ENCODE results near the gene RBAK. TPM values are rescaled to one million over a fixed set of nuclear protein-coding genes. Genes with fewer than 3 reads are reported as not detected.

The RBAK gene
- total RNA-seq, 2 donors from 2014 or later, result 18.5 to 18.8 TPM

DNA sequence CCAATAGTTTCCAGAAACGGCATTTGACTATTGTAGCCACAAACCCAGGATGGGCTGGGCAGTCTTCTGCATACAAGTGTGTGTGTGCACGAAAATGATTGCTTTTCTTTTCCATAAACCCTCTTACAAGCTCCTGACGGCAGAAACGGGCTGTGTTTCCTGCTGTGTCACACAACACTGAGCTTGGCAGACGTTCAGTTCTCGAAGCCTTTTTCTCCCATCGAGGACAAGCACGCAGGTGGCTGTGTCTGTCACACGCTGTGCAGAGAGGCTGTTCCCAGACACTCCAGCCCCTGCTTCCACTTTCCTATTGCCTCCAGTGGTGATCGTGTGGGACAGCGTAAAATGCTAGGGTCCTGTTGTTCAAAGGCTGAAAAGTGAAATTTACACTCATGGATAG lies 32.1 kb downstream of the RBAK start:
- Histone ChIP-seq H3K27me3 (ENCODE audit: control insufficient read depth, insufficient read depth, low read length, poor library complexity, severe bottlenecking) (no peaks in the 10 kb centered on the region), H3K4me3 (ENCODE audit: low read length) (no peak overlapping the region), H3K9me3 (ENCODE audit: control insufficient read depth, low read length) (no peaks in the 10 kb centered on the region), H3K36me3 (ENCODE audit: control insufficient read depth, insufficient read depth, low read length) (no peaks in the 10 kb centered on the region), H3K9ac (ENCODE audit: extremely low read depth, low read length, poor library complexity, severe bottlenecking) (no peak overlapping the region), H3K4me1 (ENCODE audit: control insufficient read depth, insufficient read depth, low read length) (no peaks in the 10 kb centered on the region), H3K27ac (ENCODE audit: low read depth, low read length) (no peak overlapping the region)
- Mint-ChIP-seq H3K27me3 (ENCODE audit: insufficient read depth) (peaks cover 18% of the 10 kb centered on the region), H3K4me1 (no peaks in the 10 kb centered on the region), H3K4me3 (no peak overlapping the region), H3K27ac (no peak overlapping the region), H3K36me3 (ENCODE audit: low read depth) (no peaks in the 10 kb centered on the region), H3K9me3 (peaks cover 11% of the 10 kb centered on the region)
- 79% methylated on average over 6 to 11 of the region's 11 CpGs for WGBS, 2 experiments (ENCODE audit: insufficient coverage in 1 of 2, insufficient read length in 1 of 2)
- no peak for DNase-seq
- no peak for TF ChIP-seq CTCF (conservative IDR thresholded peaks at IDR 0.05)

DNA sequence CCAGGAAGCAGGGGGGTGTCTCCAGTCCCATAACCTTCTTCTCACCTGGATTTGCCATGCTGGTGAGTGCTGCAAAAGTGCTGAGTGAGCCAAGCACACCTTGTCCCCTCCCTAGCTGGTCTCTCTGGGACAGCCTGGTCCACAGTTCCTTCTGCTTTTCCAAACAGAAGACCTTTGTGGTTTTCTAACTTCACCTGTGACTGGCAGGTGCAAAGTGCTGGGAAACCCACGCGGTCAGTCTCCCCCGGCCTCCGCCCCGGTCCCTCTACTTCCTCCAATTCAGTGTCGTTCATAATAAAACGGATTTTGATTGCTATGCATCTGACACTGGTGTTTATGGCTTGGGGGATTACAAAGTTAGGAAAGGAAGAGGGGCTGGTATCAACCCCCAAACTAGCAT lies 37.1 kb downstream of the RBAK start:
- 88% methylated on average over 4 to 7 of the region's 7 CpGs for WGBS, 2 experiments (ENCODE audit: insufficient coverage in 1 of 2, insufficient read length in 1 of 2)
- H3K4me3 Mint-ChIP-seq, result no peak overlapping the region

DNA sequence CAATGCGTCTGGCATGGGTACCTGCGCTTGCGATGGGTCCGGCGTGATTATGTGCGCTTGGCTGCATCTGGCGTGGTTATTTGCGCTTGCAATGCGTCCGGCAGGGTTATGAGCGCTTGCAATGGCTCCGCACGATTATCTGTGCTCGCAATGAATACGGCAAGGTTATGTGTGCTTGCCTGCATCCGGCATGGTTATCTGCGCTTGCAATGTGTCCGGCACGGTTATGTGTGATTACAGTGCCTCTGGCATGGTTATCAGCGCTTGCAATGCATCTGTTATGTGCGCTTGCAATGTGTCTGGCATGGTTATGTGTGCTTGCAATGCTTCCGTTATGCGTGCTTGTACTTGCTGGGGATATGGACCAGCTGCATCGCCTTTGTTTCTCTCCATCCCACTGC lies 37.7 kb downstream of the RBAK start:
- H3K4me3 ChIP-seq (ENCODE audit: low read length), result no peak overlapping the region
- TF ChIP-seq CTCF (conservative IDR thresholded peaks at IDR 0.05), result no peak
- no peak for DNase-seq
- WGBS, 2 experiments (ENCODE audit: insufficient coverage in 1 of 2, insufficient read length in 1 of 2), result 91% methylated on average over 24 of the region's 24 CpGs
- no peaks in the 10 kb centered on the region for H3K9me3 ChIP-seq (ENCODE audit: control insufficient read depth, low read length)
- no peak overlapping the region for H3K27ac ChIP-seq (ENCODE audit: low read depth, low read length)
- H3K36me3 ChIP-seq (ENCODE audit: control insufficient read depth, insufficient read depth, low read length), result no peaks in the 10 kb centered on the region
- H3K36me3 Mint-ChIP-seq (ENCODE audit: low read depth), result no peaks in the 10 kb centered on the region
- no peak overlapping the region for H3K27ac Mint-ChIP-seq
- H3K27me3 Mint-ChIP-seq (ENCODE audit: insufficient read depth), result peaks cover 34% of the 10 kb centered on the region
- no peak overlapping the region for H3K9ac ChIP-seq (ENCODE audit: extremely low read depth, low read length, poor library complexity, severe bottlenecking)
- H3K9me3 Mint-ChIP-seq, result peaks cover 11% of the 10 kb centered on the region
- H3K27me3 ChIP-seq (ENCODE audit: control insufficient read depth, insufficient read depth, low read length, poor library complexity, severe bottlenecking), result peaks cover 10% of the 10 kb centered on the region
- no peak overlapping the region for H3K4me3 Mint-ChIP-seq
- no peaks in the 10 kb centered on the region for H3K4me1 ChIP-seq (ENCODE audit: control insufficient read depth, insufficient read depth, low read length)
- H3K4me1 Mint-ChIP-seq, result no peaks in the 10 kb centered on the region

More for the DNA sequence above, 37.1 kb downstream of the RBAK start:
- H3K27me3 Mint-ChIP-seq (ENCODE audit: insufficient read depth), result peaks cover 37% of the 10 kb centered on the region
- peaks cover 10% of the 10 kb centered on the region for H3K27me3 ChIP-seq (ENCODE audit: control insufficient read depth, insufficient read depth, low read length, poor library complexity, severe bottlenecking)
- H3K9ac ChIP-seq (ENCODE audit: extremely low read depth, low read length, poor library complexity, severe bottlenecking), result no peak overlapping the region
- no peaks in the 10 kb centered on the region for H3K9me3 ChIP-seq (ENCODE audit: control insufficient read depth, low read length)
- no peaks in the 10 kb centered on the region for H3K36me3 Mint-ChIP-seq (ENCODE audit: low read depth)
- H3K4me3 ChIP-seq (ENCODE audit: low read length), result no peak overlapping the region
- H3K9me3 Mint-ChIP-seq, result peaks cover 11% of the 10 kb centered on the region
- no peaks in the 10 kb centered on the region for H3K36me3 ChIP-seq (ENCODE audit: control insufficient read depth, insufficient read depth, low read length)
- no peak overlapping the region for H3K27ac Mint-ChIP-seq
- no peaks in the 10 kb centered on the region for H3K4me1 ChIP-seq (ENCODE audit: control insufficient read depth, insufficient read depth, low read length)
- no peaks in the 10 kb centered on the region for H3K4me1 Mint-ChIP-seq
- TF ChIP-seq CTCF (conservative IDR thresholded peaks at IDR 0.05), result no peak
- no peak for DNase-seq
- H3K27ac ChIP-seq (ENCODE audit: low read depth, low read length), result no peak overlapping the region

Measured in endodermal cell (in vitro differentiated cells).